OCI-LY1 (cell line): Measurements from ENCODE around the gene URB2.
"Not testable (repeated sequence)": the region's sequence is repeated elsewhere in the genome, so short reads cannot be mapped to it uniquely, and the experiment has no call there.

ENCODE experiments used
- CTCF ChIP-seq: fragments of 200-600 bp; sonication (generic), shearing (Covaris generic); IDR thresholded peaks from 2 replicates; pipeline ENCODE4 v1.5.1; 2017; ENCODE audit warnings: mild to moderate bottlenecking, antibody characterized with exemption, low read length, moderate library complexity, mixed read lengths
- EZH2 ChIP-seq: fragments of 200-600 bp; sonication (generic), shearing (Covaris generic); IDR thresholded peaks from 2 replicates; pipeline ENCODE4 v1.8.0; 2017; ENCODE audit warnings: borderline replicate concordance, mixed run types, mild to moderate bottlenecking, antibody characterized with exemption, low read length, moderate library complexity, mixed read lengths

- TF ChIP-seq CTCF, EZH2: not testable (repeated sequence)
Observed at GRCh38 chr1:229707127-229707526, 81.1 kb downstream of the URB2 start.
